ENCODE data around the gene RBM38. TPM values are rescaled to one million over a fixed set of nuclear protein-coding genes. Genes with fewer than 3 reads are reported as not detected.
A peak's percentile ranks its signal among the peaks of the same experiment; 100 is the strongest.

RBM38 gene
- total and polyA plus RNA-seq, 9 of the 15 experiments (the other 6 are each of a cell fraction or from before 2014, with no cell fraction given): 0.28 to 82.4 (median 33.2) TPM

- no peak for TF ChIP-seq HSF4 (CRISPR knock-in tag; IDR thresholded peaks at IDR 0.05; ENCODE audit: borderline replicate concordance)
- TF ChIP-seq ZFPM2 (CRISPR knock-in tag; IDR thresholded peaks at IDR 0.05): no peak
- no peak for TF ChIP-seq MCM2 (IDR thresholded peaks at IDR 0.05; ENCODE audit: low read depth)
- TF ChIP-seq IRF9 (tag; IDR thresholded peaks at IDR 0.05): peak; percentile 51; the same call in 1 of the 2 replicates
- TF ChIP-seq ZNF644 (tag; IDR thresholded peaks at IDR 0.05; ENCODE audit: low read depth): 0 out of 2 replicates have a peak, but pooled peaks have one; percentile 33
- no peak for TF ChIP-seq COPS2 (conservative IDR thresholded peaks at IDR 0.05)
- TF ChIP-seq ZBTB11 (CRISPR knock-in tag; IDR thresholded peaks at IDR 0.05): 0 out of 6 replicates have a peak, but pooled peaks of 1 of the 3 experiments have one; percentile 8
- TF ChIP-seq ZBTB5 (IDR thresholded peaks at IDR 0.05): no peak
- TF ChIP-seq HMG20B (CRISPR knock-in tag; IDR thresholded peaks at IDR 0.05): no peak
- no peak; the same call in 1 of the 2 replicates for TF ChIP-seq POLR2AphosphoS5 (IDR thresholded peaks at IDR 0.05; ENCODE audit: control insufficient read depth, insufficient read depth, low read depth, low read length)
- no peak for TF ChIP-seq ZNF780A (CRISPR knock-in tag; IDR thresholded peaks at IDR 0.05)
- TF ChIP-seq PTBP1 (IDR thresholded peaks at IDR 0.05; ENCODE audit: low read depth, low read length): 0 out of 2 replicates have a peak, but pooled peaks have one; percentile 11
- TF ChIP-seq, protein P1, sequence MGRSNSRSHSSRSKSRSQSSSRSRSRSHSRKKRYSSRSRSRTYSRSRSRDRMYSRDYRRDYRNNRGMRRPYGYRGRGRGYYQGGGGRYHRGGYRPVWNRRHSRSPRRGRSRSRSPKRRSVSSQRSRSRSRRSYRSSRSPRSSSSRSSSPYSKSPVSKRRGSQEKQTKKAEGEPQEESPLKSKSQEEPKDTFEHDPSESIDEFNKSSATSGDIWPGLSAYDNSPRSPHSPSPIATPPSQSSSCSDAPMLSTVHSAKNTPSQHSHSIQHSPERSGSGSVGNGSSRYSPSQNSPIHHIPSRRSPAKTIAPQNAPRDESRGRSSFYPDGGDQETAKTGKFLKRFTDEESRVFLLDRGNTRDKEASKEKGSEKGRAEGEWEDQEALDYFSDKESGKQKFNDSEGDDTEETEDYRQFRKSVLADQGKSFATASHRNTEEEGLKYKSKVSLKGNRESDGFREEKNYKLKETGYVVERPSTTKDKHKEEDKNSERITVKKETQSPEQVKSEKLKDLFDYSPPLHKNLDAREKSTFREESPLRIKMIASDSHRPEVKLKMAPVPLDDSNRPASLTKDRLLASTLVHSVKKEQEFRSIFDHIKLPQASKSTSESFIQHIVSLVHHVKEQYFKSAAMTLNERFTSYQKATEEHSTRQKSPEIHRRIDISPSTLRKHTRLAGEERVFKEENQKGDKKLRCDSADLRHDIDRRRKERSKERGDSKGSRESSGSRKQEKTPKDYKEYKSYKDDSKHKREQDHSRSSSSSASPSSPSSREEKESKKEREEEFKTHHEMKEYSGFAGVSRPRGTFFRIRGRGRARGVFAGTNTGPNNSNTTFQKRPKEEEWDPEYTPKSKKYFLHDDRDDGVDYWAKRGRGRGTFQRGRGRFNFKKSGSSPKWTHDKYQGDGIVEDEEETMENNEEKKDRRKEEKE (IDR thresholded peaks at IDR 0.05; ENCODE audit: borderline replicate concordance in 1 of 2, control insufficient read depth in 1 of 2, low read depth in 2 of 2, low read length in 1 of 2): no peak
- no peak for TF ChIP-seq GATAD2B (IDR thresholded peaks at IDR 0.05; ENCODE audit: borderline replicate concordance)
- no peak for TF ChIP-seq ETV5 (CRISPR knock-in tag; IDR thresholded peaks at IDR 0.05; ENCODE audit: low read depth)
- TF ChIP-seq GABPA (tag; conservative IDR thresholded peaks at IDR 0.05; ENCODE audit: low read depth): no peak
These were observed 1.2 kb upstream of the RBM38 start (continued) for GRCh38 chr20:57389695-57390603.
